HCT116 (cell line): ENCODE results near the gene RPL3. TPM values are rescaled to one million over a fixed set of nuclear protein-coding genes. Genes with fewer than 3 reads are reported as not detected.

Source experiments
- ATAC-seq: fragments of 200-7000 bp; cut with Tn5 transposase; 2 replicates; pipeline ENCODE4 v1.9.1; 2020; ENCODE audit warnings: mild to moderate bottlenecking, moderate library complexity
- BruUV-seq: library from RNA; stranded (reverse); fragments of 400-500 nt; replicated peaks from 2 replicates; lab custom pipeline; 2021; lab: Mats Ljungman, UMichigan
- CTCF ChIA-PET: fragments of 300-600 bp; sonication (Branson Sonifier 250); formaldehyde crosslinking; loops from one replicate; lab custom pipeline; 2021; ENCODE audit warnings: antibody characterized with exemption; lab: Charles Lee
- POLR2A ChIA-PET: fragments of 300-600, 350-600 bp; sonication (Branson Sonifier 250); formaldehyde crosslinking; loops from one replicate; lab custom pipeline; 2021; ENCODE audit warnings: antibody characterized with exemption; lab: Charles Lee
- RAD21 ChIA-PET, 2 experiments: fragments of 300-600 bp; sonication (Branson Sonifier 250); formaldehyde crosslinking; loops; one replicate each; lab custom pipeline; 2023; ENCODE audit warnings: low total read pairs in 2 of 2; ENCODE audit not compliant: uncharacterized antibody in 2 of 2, unreplicated experiment in 2 of 2, low non-redundant PET in 1 of 2; lab: Charles Lee
- DNase-seq: peaks from one replicate; pipeline ENCODE4 v3.0.0-alpha.2; 2010; ENCODE audit warnings: low read depth, low spot score
- H2AFZ ChIP-seq: fragments of 200-600 bp; shearing (Covaris generic), sonication (generic); 2 replicates; pipeline ENCODE4 v1.6.1; 2017; ENCODE audit warnings: low read depth, mixed run types, mixed read lengths, antibody characterized with exemption, low read length; ENCODE audit not compliant: poor library complexity, severe bottlenecking
- H3K27ac ChIP-seq: 2 replicates; pipeline ENCODE4 v1.5.1; 2012; ENCODE audit warnings: low read depth, low read length
- H3K27me3 ChIP-seq: fragments of 200-600 bp; sonication (generic); 2 replicates; pipeline ENCODE4 v1.6.1; 2016; ENCODE audit warnings: mixed run types, low read length, mixed read lengths; ENCODE audit not compliant: insufficient read depth
- H3K36me3 ChIP-seq, 2 experiments: fragments of 200-500 bp in 1 of 2; fragments of 200-600 bp in 1 of 2; sonication (Bioruptor generic) in 1 of 2; sonication (generic) in 1 of 2; 2 replicates each; pipeline versions ENCODE4 v1.5.1 to v1.6.1; 2014 to 2016; ENCODE audit warnings: low read length in 2 of 2, inconsistent platforms in 1 of 2, mixed read lengths in 1 of 2, mixed run types in 1 of 2; ENCODE audit not compliant: insufficient read depth in 2 of 2, control insufficient read depth in 1 of 2
- H3K4me1 ChIP-seq, 2 experiments: fragments of 200-600 bp in 1 of 2; sonication (generic) in 1 of 2; 2 replicates each; pipeline versions ENCODE4 v1.5.1 to v1.6.1; 2012 to 2017; ENCODE audit warnings: low read length in 2 of 2, inconsistent platforms in 1 of 2, mild to moderate bottlenecking in 1 of 2, mixed read lengths in 1 of 2, mixed run types in 1 of 2, moderate library complexity in 1 of 2; ENCODE audit not compliant: insufficient read depth in 2 of 2, control insufficient read depth in 1 of 2
- H3K4me2 ChIP-seq: fragments of 200-600 bp; sonication (generic); 2 replicates; pipeline ENCODE4 v1.6.1; 2017; ENCODE audit warnings: mixed run types, low read length, mixed read lengths
- H3K4me3 ChIP-seq, 2 experiments: fragments of 200-600 bp in 1 of 2; sonication (generic) in 1 of 2; replicated peaks in 1 of 2; 2 replicates each; pipeline ENCODE4 v1.5.1; 2011 to 2016; ENCODE audit warnings: low read length in 2 of 2, control low read depth in 1 of 2, low read depth in 1 of 2, mild to moderate bottlenecking in 1 of 2, mixed read lengths in 1 of 2, mixed run types in 1 of 2
- H3K79me2 ChIP-seq: fragments of 200-600 bp; sonication (generic); 2 replicates; pipeline ENCODE4 v1.6.1; 2017; ENCODE audit warnings: mild to moderate bottlenecking, mixed run types, low read length, moderate library complexity, mixed read lengths; ENCODE audit not compliant: insufficient read depth
- H3K9ac ChIP-seq: fragments of 200-600 bp; sonication (generic); 2 replicates; pipeline ENCODE4 v1.6.1; 2016; ENCODE audit warnings: low read length, mixed read lengths
- H3K9me2 ChIP-seq: fragments of 200-600 bp; sonication (generic), shearing (Covaris generic); 2 replicates; pipeline ENCODE4 v1.6.1; 2017; ENCODE audit warnings: mixed run types, mild to moderate bottlenecking, moderate library complexity; ENCODE audit not compliant: insufficient read depth
- H3K9me3 ChIP-seq, 2 experiments: fragments of 200-500 bp in 1 of 2; fragments of 200-600 bp in 1 of 2; sonication (Bioruptor generic) in 1 of 2; sonication (generic) in 1 of 2; 2 replicates each; pipeline ENCODE4 v1.6.1; 2014 to 2017; ENCODE audit warnings: low read length in 2 of 2, mixed read lengths in 2 of 2, inconsistent platforms in 1 of 2, low read depth in 1 of 2, mild to moderate bottlenecking in 1 of 2, mixed run types in 1 of 2, moderate library complexity in 1 of 2; ENCODE audit not compliant: control insufficient read depth in 1 of 2, insufficient read depth in 1 of 2
- H4K20me1 ChIP-seq: fragments of 200-600 bp; sonication (generic), shearing (Covaris generic); 2 replicates; pipeline ENCODE4 v1.6.1; 2017; ENCODE audit warnings: mixed run types, mild to moderate bottlenecking, moderate library complexity; ENCODE audit not compliant: insufficient read depth
- CBX3 ChIP-seq: IDR thresholded peaks from 2 replicates; pipeline ENCODE4 v1.6.1; 2012; ENCODE audit warnings: low read depth
- CEBPB ChIP-seq: IDR thresholded peaks from 2 replicates; pipeline ENCODE4 v1.6.1; 2012; ENCODE audit warnings: low read depth
- ELF1 ChIP-seq: IDR thresholded peaks from 2 replicates; pipeline ENCODE4 v1.6.1; 2012; ENCODE audit warnings: low read depth, borderline replicate concordance
- EZH2phosphoT487 ChIP-seq: fragments of 200-600 bp; IDR thresholded peaks from 2 replicates; pipeline ENCODE4 v1.6.1; 2018; ENCODE audit warnings: antibody characterized with exemption, borderline replicate concordance
- RAD21 ChIP-seq: IDR thresholded peaks from 2 replicates; pipeline ENCODE4 v1.6.1; 2012; ENCODE audit warnings: low read depth, mild to moderate bottlenecking
- SRF ChIP-seq: IDR thresholded peaks from 2 replicates; pipeline ENCODE4 v1.6.1; 2012; ENCODE audit warnings: low read depth
- YY1 ChIP-seq: IDR thresholded peaks from 2 replicates; pipeline ENCODE4 v1.6.1; 2011; ENCODE audit warnings: low read length, low read depth, moderate library complexity, mild to moderate bottlenecking; ENCODE audit not compliant: insufficient replicate concordance; ENCODE audit errors: extremely low read depth
- ZBTB33 ChIP-seq: IDR thresholded peaks from 2 replicates; pipeline ENCODE4 v1.6.1; 2011; ENCODE audit warnings: mild to moderate bottlenecking, low read length, moderate library complexity; ENCODE audit not compliant: insufficient replicate concordance; ENCODE audit errors: extremely low read depth
- ZFX ChIP-seq: fragments of 450-650 bp; IDR thresholded peaks from 2 replicates; pipeline ENCODE4 v1.6.1; 2017
- intact Hi-C: fragments of 100-400 bp; cut with micrococcal nuclease; formaldehyde crosslinking; loops from 2 replicates; pipeline ENCODE4 v1.10.0; 2022
- total RNA-seq: library from RNA; stranded (reverse); gene quantifications from one replicate; pipeline ENCODE4 v1.2.1, GENCODE V29; 2021; ENCODE audit not compliant: unreplicated experiment

The RPL3 gene
- total RNA-seq, 1 experiment from 2014 or later, result 2,966 TPM

- CTCF ChIA-PET, result no interaction called here
- H2AFZ ChIP-seq, result no peak overlapping the region
- no TSS peak for BruUV-seq
These were observed 54.1 kb downstream of the RPL3 start for GRCh38 chr22:39265143-39265886.

More at GRCh38 chr22:39265143-39265886, 54.1 kb downstream of the RPL3 start:
- Histone ChIP-seq H3K27ac (no peak overlapping the region), H3K27me3 (no peaks in the 10 kb centered on the region), H3K4me1 (peaks cover 2 to 12% of the 10 kb centered on the region in 2 experiments; a peak in 3 of 4 replicates), H3K4me3 (no peak overlapping the region), H4K20me1 (no peaks in the 10 kb centered on the region), H3K9me2 (no peaks in the 10 kb centered on the region), H3K79me2 (no peaks in the 10 kb centered on the region), H3K9ac (no peak overlapping the region), H3K4me2 (no peak overlapping the region), H3K9me3 (peaks cover 5 to 11% of the 10 kb centered on the region in 2 experiments; a peak in 1 of 4 replicates), H3K36me3 (no peaks in the 10 kb centered on the region)
- POLR2A ChIA-PET, result no interaction called here
- DNase-seq (no peak), ATAC-seq (no peak)
- intact Hi-C loops, result no loop called here
- TF ChIP-seq CBX3, result no peak
- no peak for TF ChIP-seq ZBTB33
- no peak for TF ChIP-seq EZH2phosphoT487
- no peak for TF ChIP-seq YY1
- TF ChIP-seq CEBPB, result no peak
- no peak for TF ChIP-seq SRF
- TF ChIP-seq RAD21, result no peak
- TF ChIP-seq ELF1, result no peak
- TF ChIP-seq ZFX, result no peak
- RAD21 ChIA-PET, result no interaction called here
